Measurements from ENCODE around the gene UGT1A7. TPM values are rescaled to one million over a fixed set of nuclear protein-coding genes. Genes with fewer than 3 reads are reported as not detected.
"Not testable (repeated sequence)": the region's sequence is repeated elsewhere in the genome, so short reads cannot be mapped to it uniquely, and the experiment has no call there.

UGT1A7 gene
- total RNA-seq, 6 experiments from 2014 or later = 1.3 to 6.9 (median 4.6) TPM

DNA sequence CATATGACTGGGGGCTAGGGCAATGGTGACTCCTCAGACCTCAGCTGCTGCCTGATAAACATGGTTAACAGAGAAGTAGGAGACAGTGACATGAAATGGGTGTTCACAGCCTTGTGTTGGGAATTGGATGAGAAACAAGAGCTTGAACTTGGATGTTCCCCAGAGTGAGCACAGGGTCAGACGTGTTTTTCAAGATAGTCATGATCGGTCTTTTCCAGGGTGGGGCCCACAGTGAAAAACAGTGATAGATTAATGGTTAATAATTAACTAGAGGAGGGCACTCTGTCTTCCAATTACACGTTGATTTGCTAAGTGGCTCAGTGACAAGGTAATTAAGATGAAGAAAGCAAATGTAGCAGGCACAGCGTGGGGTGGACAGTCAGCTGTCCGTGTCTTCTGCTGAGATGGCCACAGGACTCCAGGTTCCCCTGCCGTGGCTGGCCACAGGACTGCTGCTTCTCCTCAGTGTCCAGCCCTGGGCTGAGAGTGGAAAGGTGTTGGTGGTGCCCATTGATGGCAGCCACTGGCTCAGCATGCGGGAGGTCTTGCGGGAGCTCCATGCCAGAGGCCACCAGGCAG lies 47.1 kb downstream of the UGT1A7 start, which contains the start of gene UGT1A3:
UGT1A3 (plus strand) TSS at position 320 of the 579 bp plus-strand sequence; CDS start at position 405, 85 bp downstream.
- Histone ChIP-seq H3K27me3 (no peaks in the 10 kb centered on the region), H3K4me1 (peaks cover 0 to 44% (median 6%) of the 10 kb centered on the region in 4 donors), H3K4me3 (peak within 1 kb of the TSS in 1 of 3 donors; percentile 45), H3K36me3 (no peaks in the 10 kb centered on the region), H3K9me3 (no peaks in the 10 kb centered on the region), H3K27ac (peak within 1 kb of the TSS in 2 of 3 donors; percentile 56 to 81)
- TF ChIP-seq POLR2A (IDR thresholded peaks at IDR 0.05) = no peak
- TF ChIP-seq CTCF (IDR thresholded peaks at IDR 0.05) = no peak
- ATAC-seq (peak; percentile 85 to 93 (median 88)), DNase-seq (peak in 2 of 3 donors; percentile 69 to 78)
- 32% methylated on average over 5 of the region's 8 CpGs for WGBS (ENCODE audit: insufficient coverage, low coverage, low lambda C conversion rate, missing lambda C conversion rate)
- intact Hi-C loops (cut with DNase I) = no loop called here

GRCh38 chr2:233736868-233737653 lies 55.4 kb downstream of the UGT1A7 start:
- WGBS (ENCODE audit: insufficient coverage, low coverage, low lambda C conversion rate, missing lambda C conversion rate) = 59% methylated on average over 4 of the region's 14 CpGs
- peak overlapping the region in 1 of 3 donors; percentile 19 for H3K4me3 ChIP-seq

DNA sequence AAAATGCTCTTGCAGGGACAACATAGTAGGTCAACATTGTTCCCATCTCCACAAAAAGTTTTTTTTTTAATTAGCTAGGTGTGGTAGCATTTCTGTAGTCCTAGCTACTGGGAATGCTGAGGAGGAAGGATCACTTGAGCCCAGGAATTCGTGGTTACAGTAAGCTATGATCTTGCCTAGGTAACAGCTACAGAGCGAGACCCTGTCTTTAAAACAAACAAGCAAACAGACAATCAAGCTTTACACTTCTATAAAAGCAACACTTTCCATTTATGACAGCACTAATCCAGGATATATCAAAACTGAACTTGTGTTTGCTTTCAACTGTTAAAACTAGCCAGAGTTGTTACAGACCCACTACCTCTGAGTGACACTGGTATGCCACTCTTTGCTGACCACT lies 59.2 kb downstream of the UGT1A7 start:
- Histone ChIP-seq H3K27ac (no peak overlapping the region), H3K4me3 (no peak overlapping the region), H3K9me3 (no peaks in the 10 kb centered on the region), H3K4me1 (peaks cover 0 to 83% (median 29%) of the 10 kb centered on the region in 4 donors), H3K27me3 (no peaks in the 10 kb centered on the region), H3K36me3 (peaks cover 0 to 11% (median 0%) of the 10 kb centered on the region in 4 donors)
- intact Hi-C loops (cut with DNase I) = no loop called here
- 76% methylated on average over 2 of the region's 2 CpGs for WGBS (ENCODE audit: insufficient coverage, low coverage, low lambda C conversion rate, missing lambda C conversion rate)
- ATAC-seq (no peak), DNase-seq (no peak)
- TF ChIP-seq POLR2A (IDR thresholded peaks at IDR 0.05) = no peak

More at GRCh38 chr2:233736868-233737653, 55.4 kb downstream of the UGT1A7 start:
- DNase-seq (peak in 2 of 3 donors; percentile 52 to 70), ATAC-seq (peak; percentile 80 to 93 (median 92))
- peak overlapping the region in 2 of 3 donors; percentile 29 to 56 for H3K27ac ChIP-seq
- H3K27me3 ChIP-seq; H3K36me3 ChIP-seq; H3K9me3 ChIP-seq; intact Hi-C loops (cut with DNase I): not testable (repeated sequence)
- H3K4me1 ChIP-seq = peaks cover 0 to 85% (median 23%) of the 10 kb centered on the region in 4 donors

- DNase-seq (peak in 1 of 3 donors; percentile 58), ATAC-seq (no peak)
- TF ChIP-seq CTCF (IDR thresholded peaks at IDR 0.05) (no peak), POLR2A (IDR thresholded peaks at IDR 0.05) (no peak)
- peaks cover 0 to 11% (median 0%) of the 10 kb centered on the region in 4 donors for H3K36me3 ChIP-seq
- WGBS (ENCODE audit: insufficient coverage, low coverage, low lambda C conversion rate, missing lambda C conversion rate) = 74% methylated on average over 13 of the region's 46 CpGs
- no peak overlapping the region for H3K4me3 ChIP-seq
- H3K4me1 ChIP-seq = peaks cover 0 to 64% (median 17%) of the 10 kb centered on the region in 4 donors
- H3K27ac ChIP-seq = no peak overlapping the region
- no peaks in the 10 kb centered on the region for H3K27me3 ChIP-seq
- intact Hi-C loops (cut with DNase I) = no loop called here
- H3K9me3 ChIP-seq = no peaks in the 10 kb centered on the region
These were observed 62.0 kb downstream of the UGT1A7 start for GRCh38 chr2:233743464-233744259.

- peaks cover 0 to 11% (median 0%) of the 10 kb centered on the region in 4 donors for H3K36me3 ChIP-seq
- peak in 1 of 3 donors; percentile 76 for DNase-seq
- ATAC-seq = peak; percentile 45 to 89 (median 78)
- H3K27me3 ChIP-seq = no peaks in the 10 kb centered on the region
- no peaks in the 10 kb centered on the region for H3K9me3 ChIP-seq
- TF ChIP-seq POLR2A (IDR thresholded peaks at IDR 0.05) (no peak), CTCF (IDR thresholded peaks at IDR 0.05) (no peak)
- peak overlapping the region in 1 of 3 donors; percentile 37 for H3K4me3 ChIP-seq
- H3K27ac ChIP-seq = peak overlapping the region in 2 of 3 donors; percentile 28 to 92
- intact Hi-C loops (cut with DNase I) = no loop called here
- peaks cover 0 to 49% (median 14%) of the 10 kb centered on the region in 4 donors for H3K4me1 ChIP-seq
- WGBS (ENCODE audit: insufficient coverage, low coverage, low lambda C conversion rate, missing lambda C conversion rate) = 27% methylated on average over 5 of the region's 5 CpGs
These were observed 63.5 kb downstream of the UGT1A7 start for GRCh38 chr2:233745073-233745755.

- peaks cover 0 to 44% (median 14%) of the 10 kb centered on the region in 4 donors for H3K4me1 ChIP-seq
- H3K9me3 ChIP-seq; DNase-seq; ATAC-seq; intact Hi-C loops (cut with DNase I); H3K27me3 ChIP-seq: not testable (repeated sequence)
- peaks cover 0 to 11% (median 0%) of the 10 kb centered on the region in 4 donors for H3K36me3 ChIP-seq
- 41% methylated on average over 2 of the region's 2 CpGs for WGBS (ENCODE audit: insufficient coverage, low coverage, low lambda C conversion rate, missing lambda C conversion rate)
- H3K4me3 ChIP-seq = peak overlapping the region in 1 of 3 donors; percentile 37
- peak overlapping the region in 2 of 3 donors; percentile 28 to 92 for H3K27ac ChIP-seq
These were observed 64.1 kb downstream of the UGT1A7 start for GRCh38 chr2:233745838-233746237.

Measured in right lobe of liver (tissue), 6 donors.